Stimulated activated CD8-positive, alpha-beta memory T cell treated with anti-CD3 and anti-CD28 coated beads, Interleukin-12 subunit alpha, Interleukin-12 subunit beta, amount 100 ng/mL, for 1 hour (primary cell): ENCODE measurements around the gene NT5DC1.
"Not testable (repeated sequence)": the region's sequence is repeated elsewhere in the genome, so short reads cannot be mapped to it uniquely, and the experiment has no call there.

Experiments used
- DNase-seq: peaks from one replicate; pipeline ENCODE4 v3.0.0-alpha.2; 2020; ENCODE audit warnings: low read depth

NT5DC1 gene

GRCh38 chr6:116279232-116280160 is 178.8 kb downstream of the NT5DC1 start, which contains the start of gene TSPYL1:
Gene TSPYL1 (minus strand): TSS chr6:116279930. CDS start chr6:116279830, 100 bp downstream.
- peak; percentile 91 for DNase-seq

- no peak for DNase-seq
Measured at GRCh38 chr6:116280161-116280932, 179.7 kb downstream of the NT5DC1 start.

DNA sequence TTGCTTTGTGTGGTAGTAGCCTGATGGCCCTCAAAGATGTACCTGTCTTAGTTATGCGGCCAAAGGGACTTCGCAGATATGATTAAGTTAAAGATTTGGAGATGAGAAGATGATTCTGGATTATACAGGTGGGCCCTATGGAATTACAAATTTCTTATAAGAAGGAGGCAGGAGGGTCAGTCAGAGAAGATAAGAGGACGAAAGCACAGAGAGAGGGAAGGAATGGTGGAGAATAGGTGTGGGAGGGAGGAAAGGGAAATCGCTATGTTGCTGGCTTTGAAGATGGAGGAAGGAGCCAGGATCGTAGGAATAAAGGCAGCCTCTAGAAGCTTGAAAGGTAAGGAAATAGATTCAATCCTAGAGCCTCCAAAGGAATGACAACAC is 180.3 kb downstream of the NT5DC1 start:
- no peak for DNase-seq

DNA sequence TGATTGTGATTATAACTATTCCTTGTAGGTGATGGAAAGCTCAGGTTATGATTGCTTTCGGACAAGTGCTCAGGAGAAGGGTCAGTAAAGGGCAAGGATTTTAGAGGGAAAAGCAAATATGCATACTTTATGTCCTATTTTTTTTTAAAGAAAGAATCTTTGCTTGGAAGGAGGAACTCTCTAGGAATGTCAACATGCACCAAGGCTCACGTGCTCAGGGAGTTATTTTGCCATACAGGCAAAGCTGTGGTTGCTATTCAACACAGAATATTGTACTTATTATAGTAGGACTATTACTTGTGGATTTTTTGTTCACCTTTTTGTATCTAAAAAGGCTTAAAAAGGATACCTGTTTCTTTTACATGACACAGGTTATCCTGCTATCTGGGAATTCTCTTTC is 182.0 kb downstream of the NT5DC1 start:
- no peak for DNase-seq

GRCh38 chr6:116283191-116283590 is 182.5 kb downstream of the NT5DC1 start:
- no peak for DNase-seq

DNA sequence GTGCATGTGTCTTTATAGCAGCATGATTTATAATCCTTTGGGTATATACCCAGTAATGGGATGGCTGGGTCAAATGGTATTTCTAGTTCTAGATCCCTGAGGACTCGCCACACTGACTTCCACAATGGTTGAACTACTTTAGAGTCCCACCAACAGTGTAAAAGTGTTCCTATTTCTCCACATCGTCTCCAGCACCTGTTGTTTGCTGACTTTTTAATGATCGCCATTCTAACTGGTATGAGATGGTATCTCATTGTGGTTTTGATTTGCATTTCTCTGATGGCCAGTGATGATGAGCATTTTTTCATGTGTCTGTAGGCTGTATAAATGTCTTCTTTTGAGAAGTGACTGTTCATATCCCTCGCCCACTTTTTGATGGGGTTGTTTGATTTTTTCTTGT is 184.3 kb downstream of the NT5DC1 start:
- not testable (repeated sequence) for DNase-seq

GRCh38 chr6:116286773-116287358 is 186.2 kb downstream of the NT5DC1 start:
- no peak for DNase-seq

DNA sequence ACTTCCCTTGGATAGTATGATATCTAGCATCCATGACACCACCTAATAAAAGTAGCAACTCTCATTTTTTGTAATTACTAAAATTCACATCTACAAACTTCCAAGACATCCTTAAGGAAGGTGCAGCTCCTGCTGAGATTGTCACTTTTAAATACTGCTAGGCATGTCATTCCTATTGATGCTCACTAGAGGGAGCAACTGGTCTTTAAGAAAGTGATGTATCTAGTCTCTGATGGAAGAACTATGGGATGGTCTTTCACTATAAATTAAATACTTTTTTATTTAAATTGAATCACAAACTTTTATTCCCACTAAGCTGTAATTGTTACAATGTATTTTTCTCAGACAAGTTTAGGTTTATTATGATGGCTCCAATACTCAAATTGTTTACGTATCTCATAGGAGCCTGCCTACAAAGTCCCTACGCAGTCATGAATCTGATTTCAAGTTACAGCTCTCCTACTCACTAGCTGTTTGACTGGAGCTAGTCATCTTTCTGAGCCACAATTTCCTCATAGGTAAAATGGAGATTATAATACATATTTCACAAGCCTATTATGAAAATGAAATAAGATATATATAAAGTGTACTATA is 187.1 kb downstream of the NT5DC1 start:
- no peak for DNase-seq

- no peak for DNase-seq
Measured at GRCh38 chr6:116289876-116290275, 189.2 kb downstream of the NT5DC1 start.

GRCh38 chr6:116290799-116291198 is 190.1 kb downstream of the NT5DC1 start:
- DNase-seq = no peak

- DNase-seq = no peak
Measured at GRCh38 chr6:116291701-116292396, 191.2 kb downstream of the NT5DC1 start.

DNA sequence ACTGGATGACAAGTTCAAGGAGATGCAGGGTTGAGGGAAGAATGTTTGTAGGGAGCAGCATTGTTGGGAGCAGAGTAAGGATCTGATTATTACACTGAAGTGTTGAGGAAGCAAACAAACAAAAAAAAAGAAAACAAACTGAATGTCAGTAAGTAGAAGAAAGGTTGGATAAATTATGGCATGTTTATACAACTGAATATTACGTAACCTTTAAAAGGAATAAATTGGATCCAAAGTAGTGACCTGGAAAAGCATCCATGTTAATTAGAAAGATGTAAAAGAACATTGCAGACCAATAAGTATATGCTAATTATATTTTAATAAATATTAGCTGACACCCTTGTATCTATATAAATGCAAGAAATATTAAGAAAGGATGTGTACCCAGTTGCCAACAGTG is 191.9 kb downstream of the NT5DC1 start:
- no peak for DNase-seq

GRCh38 chr6:116298273-116298672 is 197.6 kb downstream of the NT5DC1 start:
- DNase-seq = no peak

DNA sequence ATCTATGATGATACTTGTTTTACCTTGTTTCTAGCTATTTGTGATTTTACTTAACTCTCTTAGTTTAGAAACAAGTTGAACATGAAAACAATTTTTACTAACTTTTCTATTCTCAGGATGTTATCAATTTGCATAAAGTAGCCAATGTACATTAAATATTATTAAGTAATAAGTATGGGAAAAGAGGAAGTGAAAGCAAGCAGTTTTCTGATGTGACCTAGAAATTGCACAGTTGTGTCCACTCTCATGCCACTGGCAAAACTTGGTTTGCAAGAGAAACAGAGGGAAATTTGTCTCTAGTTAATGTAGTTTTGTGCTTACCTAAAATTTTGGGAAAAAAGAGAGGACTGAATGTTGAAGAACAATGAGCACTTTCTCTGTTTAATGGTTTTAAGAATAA is 198.3 kb downstream of the NT5DC1 start:
- no peak for DNase-seq
